Common myeloid progenitor, CD34-positive (primary cell): Measurements from ENCODE around the gene ADARB2.
"Not testable (repeated sequence)": the region's sequence is repeated elsewhere in the genome, so short reads cannot be mapped to it uniquely, and the experiment has no call there.

Source experiments
- CTCF ChIA-PET: fragments of 350-600 bp; sonication (Branson Sonifier 250); formaldehyde crosslinking; loops from one replicate; lab custom pipeline; 2021; ENCODE audit warnings: antibody characterized with exemption; lab: Charles Lee
- POLR2A ChIA-PET: fragments of 350-600 bp; sonication (Branson Sonifier 250); formaldehyde crosslinking; loops from one replicate; lab custom pipeline; 2021; ENCODE audit warnings: antibody characterized with exemption; lab: Charles Lee
- DNase-seq, 3 donors: peaks; one replicate each; pipeline versions ENCODE4 v3.0.0 to v3.0.0-alpha.2; 2013
- H3K27ac ChIP-seq, 2 experiments: 1 replicate in 1 of 2; 2 replicates in 1 of 2; pipeline ENCODE4 v1.7.0; 2013; ENCODE audit warnings: inconsistent platforms in 2 of 2, low read length in 2 of 2, mild to moderate bottlenecking in 2 of 2, low read depth in 1 of 2, moderate library complexity in 1 of 2; ENCODE audit not compliant: severe bottlenecking in 2 of 2, insufficient read depth in 1 of 2, poor library complexity in 1 of 2
- H3K27me3 ChIP-seq, 5 experiments: replicated peaks in 2 of 5; 1 replicate in 3 of 5; 2 replicates in 2 of 5; pipeline versions ENCODE4 v1.6.1 to v1.7.0; 2013; ENCODE audit warnings: low read length in 4 of 5, mild to moderate bottlenecking in 2 of 5, moderate library complexity in 2 of 5, inconsistent platforms in 1 of 5; ENCODE audit not compliant: insufficient read depth in 5 of 5, control insufficient read depth in 4 of 5
- H3K36me3 ChIP-seq, 4 experiments: 1 replicate in 2 of 4; 2 replicates in 2 of 4; pipeline versions ENCODE4 v1.6.1 to v1.7.0; 2013; ENCODE audit warnings: low read length in 3 of 4, control low read depth in 1 of 4, mild to moderate bottlenecking in 1 of 4; ENCODE audit not compliant: control insufficient read depth in 4 of 4, insufficient read depth in 4 of 4
- H3K4me1 ChIP-seq, 4 experiments: 1 replicate in 3 of 4; 2 replicates in 1 of 4; pipeline versions ENCODE4 v1.6.1 to v1.7.1; 2013; ENCODE audit warnings: low read length in 3 of 4, mild to moderate bottlenecking in 3 of 4, control low read depth in 1 of 4, inconsistent platforms in 1 of 4, moderate library complexity in 1 of 4; ENCODE audit not compliant: control insufficient read depth in 4 of 4, insufficient read depth in 4 of 4; ENCODE audit errors: control extremely low read depth in 1 of 4
- H3K4me3 ChIP-seq, 7 experiments: 1 replicate in 4 of 7; 2 replicates in 3 of 7; pipeline versions ENCODE4 v1.5.1 to v1.7.0; 2013; ENCODE audit warnings: mild to moderate bottlenecking in 7 of 7, low read length in 6 of 7, moderate library complexity in 6 of 7, inconsistent platforms in 2 of 7, low read depth in 2 of 7, control low read depth in 1 of 7; ENCODE audit not compliant: insufficient read depth in 4 of 7, control insufficient read depth in 1 of 7; ENCODE audit errors: extremely low read depth in 1 of 7
- H3K9me3 ChIP-seq, 5 experiments: 1 replicate in 4 of 5; 2 replicates in 1 of 5; pipeline versions ENCODE4 v1.6.1 to v1.7.1; 2013; ENCODE audit warnings: low read length in 4 of 5, mild to moderate bottlenecking in 2 of 5, inconsistent platforms in 1 of 5, low read depth in 1 of 5, moderate library complexity in 1 of 5; ENCODE audit not compliant: control insufficient read depth in 4 of 5, insufficient read depth in 2 of 5; ENCODE audit errors: control extremely low read depth in 1 of 5
- WGBS: methylation state at CpG from one replicate; pipeline ENCODE4 v1.1.5; 2013; ENCODE audit not compliant: insufficient coverage; 5-methylcytosine and 5-hydroxymethylcytosine counted together

ADARB2 gene

DNA sequence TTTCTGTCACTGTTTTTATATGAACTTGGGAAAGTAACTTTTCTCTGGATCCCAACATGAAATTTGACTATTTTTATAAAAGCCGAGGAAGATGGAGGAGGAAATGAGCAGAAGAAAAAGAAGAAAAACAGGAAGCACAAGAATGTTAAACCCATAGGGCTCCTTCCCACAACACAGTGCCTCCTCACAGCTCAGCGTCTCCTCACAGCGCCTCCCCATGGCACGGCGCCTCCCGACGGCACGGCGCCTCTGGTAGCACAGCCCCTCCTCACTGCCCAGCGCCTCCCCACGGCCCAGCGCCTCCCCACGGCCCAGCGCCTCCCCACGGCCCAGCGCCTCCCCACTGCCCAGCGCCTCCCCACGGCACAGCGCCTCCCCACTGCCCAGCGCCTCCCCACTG, 410.8 kb downstream of the ADARB2 start:
- H3K27me3 ChIP-seq, result peaks cover 2 to 28% (median 8%) of the 10 kb centered on the region in 5 experiments
- H3K9me3 ChIP-seq, H3K27ac ChIP-seq, H3K36me3 ChIP-seq, POLR2A ChIA-PET, CTCF ChIA-PET, DNase-seq, H3K4me3 ChIP-seq, H3K4me1 ChIP-seq: not testable (repeated sequence)
- WGBS, result 100% methylated on average over 1 of the region's 20 CpGs

DNA sequence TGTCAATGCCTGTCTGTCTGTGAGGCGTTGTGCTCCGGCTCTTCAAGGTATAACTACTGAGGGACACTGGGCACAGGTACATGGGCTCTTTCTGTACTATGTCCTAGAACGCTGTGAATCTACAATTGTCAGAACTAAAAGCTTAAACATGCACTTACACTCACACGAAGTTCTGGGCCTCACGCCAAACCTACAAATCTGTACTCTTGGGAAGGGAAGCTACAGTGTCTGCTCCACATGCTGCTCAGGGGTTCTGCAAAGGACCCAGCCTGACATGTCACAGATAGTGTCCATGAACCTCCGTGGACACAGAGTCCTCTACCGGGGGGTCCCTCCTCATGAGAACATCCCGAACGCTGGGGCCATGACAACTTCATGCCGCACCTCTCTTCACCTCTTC, 412.4 kb downstream of the ADARB2 start:
- H3K36me3 ChIP-seq, result no peaks in the 10 kb centered on the region
- no peak overlapping the region for H3K4me3 ChIP-seq
- H3K9me3 ChIP-seq, result no peaks in the 10 kb centered on the region
- no peak for DNase-seq
- H3K4me1 ChIP-seq, result no peaks in the 10 kb centered on the region
- H3K27ac ChIP-seq, result no peak overlapping the region
- POLR2A ChIA-PET, result no interaction called here
- CTCF ChIA-PET, result no interaction called here
- 93% methylated on average over 10 of the region's 10 CpGs for WGBS
- peaks cover 2 to 32% (median 10%) of the 10 kb centered on the region in 5 experiments for H3K27me3 ChIP-seq

DNA sequence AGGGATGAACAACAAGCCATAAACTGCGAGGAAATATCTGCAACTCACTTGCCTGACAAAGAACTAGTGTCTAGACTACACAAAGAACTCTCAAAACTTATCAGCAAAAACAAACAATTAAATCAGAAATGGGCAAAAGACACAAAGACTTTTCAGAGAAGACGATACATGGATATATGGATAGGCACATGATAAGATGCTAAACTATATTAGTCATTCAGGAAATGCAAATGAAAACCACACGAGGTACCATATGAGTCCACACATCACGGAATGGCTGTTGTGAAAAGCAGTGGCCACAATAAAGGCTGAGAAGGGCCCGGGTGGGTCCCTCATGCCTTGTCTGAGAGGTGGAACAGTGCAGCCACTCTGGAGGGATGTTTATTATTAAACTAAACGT, 413.4 kb downstream of the ADARB2 start:
- Histone ChIP-seq H3K27ac (no peak overlapping the region), H3K4me3 (no peak overlapping the region), H3K36me3 (no peaks in the 10 kb centered on the region), H3K4me1 (no peaks in the 10 kb centered on the region), H3K27me3 (peaks cover 2 to 32% (median 10%) of the 10 kb centered on the region in 5 experiments), H3K9me3 (no peaks in the 10 kb centered on the region)
- no peak for DNase-seq
- CTCF ChIA-PET, result no interaction called here
- WGBS, result 75% methylated on average over 2 of the region's 6 CpGs
- POLR2A ChIA-PET, result interaction anchor here (0.7 kb wide), 1 partner anchor 24 kb away, joined by 5 read pairs; no protein-coding TSS in a partner anchor

DNA sequence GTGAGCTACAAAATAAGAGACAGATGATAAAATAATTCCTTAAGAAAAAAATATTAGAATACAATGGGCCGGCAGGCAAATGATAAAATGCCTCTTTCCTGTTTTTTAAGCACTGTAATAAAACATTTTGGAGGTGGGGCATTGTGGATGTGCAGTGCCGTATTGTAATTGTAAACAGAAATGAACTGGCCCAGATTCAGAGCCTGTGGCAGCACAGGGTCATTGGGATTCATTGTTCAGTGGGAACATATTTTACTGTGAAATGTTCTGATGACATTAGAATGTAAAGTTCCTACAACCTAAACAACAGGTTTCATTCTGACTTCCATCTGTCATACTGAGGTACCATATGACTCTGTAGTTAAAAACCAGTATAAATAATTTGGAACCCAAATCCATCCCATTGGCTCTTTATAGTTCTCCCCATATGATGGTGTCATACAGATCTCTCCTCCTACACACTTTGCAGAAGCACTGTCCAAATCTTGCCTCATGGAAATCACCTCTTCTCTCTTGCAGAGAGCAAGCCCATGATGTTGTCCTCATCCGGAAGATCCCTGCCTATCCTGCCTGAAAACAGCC, 416.5 kb downstream of the ADARB2 start:
- DNase-seq, result no peak
- WGBS, result 84% methylated on average over 3 of the region's 3 CpGs
- Histone ChIP-seq H3K9me3 (no peaks in the 10 kb centered on the region), H3K4me3 (no peak overlapping the region), H3K4me1 (no peaks in the 10 kb centered on the region), H3K36me3 (no peaks in the 10 kb centered on the region), H3K27me3 (peaks cover 2 to 26% (median 10%) of the 10 kb centered on the region in 5 experiments), H3K27ac (no peak overlapping the region)
- ChIA-PET CTCF (no interaction called here), POLR2A (no interaction called here)

DNA sequence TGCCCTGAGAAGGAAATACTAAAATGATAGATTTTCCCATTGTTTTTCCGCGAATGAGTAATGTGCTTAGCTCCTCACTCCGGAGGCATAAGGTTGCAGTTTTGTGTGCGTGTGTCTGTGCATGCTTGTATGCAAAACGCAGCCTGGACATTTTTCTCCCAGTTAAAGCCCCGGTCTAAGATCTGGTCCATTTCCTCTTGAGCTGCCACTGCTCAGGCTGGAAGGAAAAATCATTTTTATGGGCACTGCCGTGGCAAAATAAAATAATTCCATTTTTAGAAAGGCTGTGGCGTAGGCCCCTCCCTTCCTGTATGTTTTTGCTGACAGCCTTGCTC, 420.5 kb downstream of the ADARB2 start:
- Histone ChIP-seq H3K27me3 (peaks cover 0 to 17% (median 5%) of the 10 kb centered on the region in 5 experiments), H3K4me3 (peak overlapping the region in 1 of 7 experiments; percentile 1), H3K27ac (no peak overlapping the region), H3K4me1 (no peaks in the 10 kb centered on the region), H3K9me3 (no peaks in the 10 kb centered on the region), H3K36me3 (no peaks in the 10 kb centered on the region)
- ChIA-PET POLR2A (no interaction called here), CTCF (no interaction called here)
- DNase-seq, result no peak
- WGBS, result 61% methylated on average over 8 of the region's 8 CpGs

DNA sequence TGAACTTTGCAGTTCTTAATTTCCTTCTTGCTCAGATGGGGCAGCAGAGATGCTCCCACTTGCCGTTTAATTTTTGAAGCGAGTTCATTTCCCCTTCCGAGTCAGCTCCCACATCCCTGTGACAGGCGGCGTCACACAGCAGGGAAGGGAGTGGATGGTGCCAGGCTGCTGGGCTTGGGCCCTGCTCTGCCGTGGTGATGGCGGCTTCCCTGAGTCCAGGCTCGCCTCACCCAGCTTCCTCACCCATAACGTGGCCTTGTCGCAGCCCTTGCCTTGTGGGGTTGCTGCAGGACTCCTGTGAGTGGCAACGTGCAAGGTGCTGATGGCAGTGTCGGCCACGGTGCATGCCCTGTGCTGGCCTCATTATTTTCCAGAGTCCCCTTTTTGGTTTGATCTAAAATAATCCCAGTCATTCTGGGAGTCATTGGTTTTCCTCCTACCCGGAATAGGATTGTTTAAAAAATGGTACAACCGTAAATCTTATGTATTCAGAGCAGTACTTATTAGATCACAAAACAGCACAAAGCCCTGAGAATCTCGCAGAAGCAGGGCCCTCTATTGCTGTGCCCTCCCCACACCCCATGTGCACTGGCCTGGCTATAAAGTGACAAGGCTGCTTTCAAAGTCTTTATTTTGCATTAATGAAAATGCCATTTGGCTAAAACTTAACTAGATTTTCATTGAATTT, 421.1 kb downstream of the ADARB2 start:
- no peak for DNase-seq
- WGBS, result 85% methylated on average over 16 of the region's 16 CpGs
- no peak overlapping the region for H3K27ac ChIP-seq
- POLR2A ChIA-PET, result no interaction called here
- H3K36me3 ChIP-seq, result no peaks in the 10 kb centered on the region
- peaks cover 0 to 17% (median 2%) of the 10 kb centered on the region in 5 experiments for H3K27me3 ChIP-seq
- H3K4me3 ChIP-seq, result peak overlapping the region in 1 of 7 experiments; percentile 1
- no peaks in the 10 kb centered on the region for H3K9me3 ChIP-seq
- CTCF ChIA-PET, result no interaction called here
- H3K4me1 ChIP-seq, result no peaks in the 10 kb centered on the region

DNA sequence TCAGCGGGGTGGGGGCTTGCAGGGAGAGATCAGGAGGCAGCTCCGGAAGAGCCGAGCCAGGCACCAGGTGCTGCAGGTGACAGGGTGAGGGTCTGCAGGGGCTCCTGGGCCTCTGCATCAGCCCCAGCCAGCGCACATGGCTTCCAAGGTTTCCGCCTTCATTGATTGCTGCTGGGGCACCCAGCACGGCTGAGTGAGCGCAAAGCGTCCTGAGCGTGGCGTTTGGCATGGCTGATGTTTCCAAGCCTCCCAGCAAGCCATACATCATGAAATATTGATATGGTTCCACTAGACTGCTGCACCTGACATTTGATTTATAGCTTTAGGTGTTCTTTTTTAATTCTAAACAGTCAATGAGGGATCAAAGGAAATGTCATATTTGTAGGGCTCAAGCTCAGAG, 422.1 kb downstream of the ADARB2 start:
- POLR2A ChIA-PET, result no interaction called here
- H3K4me3 ChIP-seq, result no peak overlapping the region
- H3K36me3 ChIP-seq, result no peaks in the 10 kb centered on the region
- H3K27me3 ChIP-seq, result peaks cover 0 to 21% (median 2%) of the 10 kb centered on the region in 5 experiments
- no peaks in the 10 kb centered on the region for H3K9me3 ChIP-seq
- no peaks in the 10 kb centered on the region for H3K4me1 ChIP-seq
- CTCF ChIA-PET, result no interaction called here
- no peak for DNase-seq
- 92% methylated on average over 9 of the region's 10 CpGs for WGBS
- no peak overlapping the region for H3K27ac ChIP-seq
